ENCODE data around the gene INPP4A. TPM values are rescaled to one million over a fixed set of nuclear protein-coding genes. Genes with fewer than 3 reads are reported as not detected.
A peak's percentile ranks its signal among the peaks of the same experiment; 100 is the strongest.

INPP4A gene
- total and polyA plus RNA-seq, 10 of the 15 experiments (the other 5 are each of a cell fraction or from before 2014, with no cell fraction given) = 4.7 to 62.3 (median 36.9) TPM

- H3K79me2 ChIP-seq (ENCODE audit: control insufficient read depth, insufficient read depth, low read length) = peaks cover 94% of the 10 kb centered on the region
- CTCF ChIA-PET = interaction anchor here (0.9 to 6.6 kb wide), 6 partner anchors 9 to 39 kb away, joined by 3 to 64 read pairs (median 6); no protein-coding TSS in a partner anchor
- intact Hi-C loops (cut with micrococcal nuclease; ENCODE audit: unreplicated experiment) (loop anchor here (5.0 kb wide), 1 partner anchor 73 kb away; no protein-coding TSS in a partner anchor), in situ Hi-C loops (cut with MboI) (no loop called here)
- H3K4me3 ChIP-seq = no peak overlapping the region
- no peak for FAIRE-seq
- no peak overlapping the region for H2AFZ ChIP-seq (ENCODE audit: control insufficient read depth, low read depth, low read length)
- DNase-seq (ENCODE audit: low read depth, low spot score) = no peak
- peak overlapping the region; percentile 15; the same call in 1 of the 2 replicates for H3K4me2 ChIP-seq (ENCODE audit: control insufficient read depth, insufficient read depth)
- H3K9ac ChIP-seq (ENCODE audit: control insufficient read depth, insufficient read depth, low read length) = no peak overlapping the region
- no peaks in the 10 kb centered on the region for H4K20me1 ChIP-seq (ENCODE audit: control insufficient read depth, insufficient read depth)
- WGBS (ENCODE audit: insufficient coverage, insufficient replicate concordance, low lambda C conversion rate, missing lambda C conversion rate) = 88% methylated on average over 4 of the region's 4 CpGs
- H3K4me1 ChIP-seq (ENCODE audit: control insufficient read depth, insufficient read depth, low read length) = peaks cover 89% of the 10 kb centered on the region
- H3K9me3 ChIP-seq (replicated peaks; ENCODE audit: control insufficient read depth, insufficient read depth, low read length) = no peaks in the 10 kb centered on the region
- ATAC-seq = no peak
- H3K27ac ChIP-seq (ENCODE audit: control insufficient read depth, insufficient read depth) = peak overlapping the region; percentile 78
- RAD21 ChIA-PET (ENCODE audit: unreplicated experiment) = interaction anchor here (0.6 to 9.1 kb wide), 8 partner anchors 10 to 227 kb away, joined by 3 to 200 read pairs (median 6); no protein-coding TSS in a partner anchor
- no peaks in the 10 kb centered on the region for H3K27me3 ChIP-seq (replicated peaks in 1 of 2; ENCODE audit: control insufficient read depth in 2 of 2, insufficient read depth in 2 of 2, low read length in 1 of 2)
- TF ChIP-seq NFIC (IDR thresholded peaks at IDR 0.05; ENCODE audit: low read depth, low read length) (0 out of 2 replicates have a peak, but pooled peaks have one; percentile 15), MEF2B (IDR thresholded peaks at IDR 0.05; ENCODE audit: partially characterized antibody, poor library complexity, severe bottlenecking) (no peak), MTA2 (IDR thresholded peaks at IDR 0.05; ENCODE audit: low read depth) (no peak), ZNF207 (IDR thresholded peaks at IDR 0.05; ENCODE audit: borderline replicate concordance) (no peak), ELK1 (IDR thresholded peaks at IDR 0.05; ENCODE audit: low read depth, low read length) (no peak)
- POLR2A ChIA-PET = interaction anchor here (0.6 to 16.1 kb wide), 3 partner anchors 10 to 26 kb away, joined by 3 to 545 read pairs (median 3); no protein-coding TSS in a partner anchor
- H3K36me3 ChIP-seq (ENCODE audit: control insufficient read depth in 2 of 2, insufficient read depth in 2 of 2, low read length in 1 of 2) = peaks cover 3 to 8% of the 10 kb centered on the region in 2 experiments; a peak in 3 of 4 replicates
- no TSS peak for BruUV-seq (replicated peaks)
- SMC1A ChIA-PET (ENCODE audit: uncharacterized antibody, unreplicated experiment) = interaction anchor here (6.7 to 24.6 kb wide), 2 partner anchors 8 to 26 kb away, joined by 81 to 816 read pairs; no protein-coding TSS in a partner anchor
Measured at GRCh38 chr2:98485453-98485755, 40.7 kb downstream of the INPP4A start.

Data from GM12878 (cell line).